ENCODE measurements around the gene SMIM7.
"Not testable (repeated sequence)": the region's sequence is repeated elsewhere in the genome, so short reads cannot be mapped to it uniquely, and the experiment has no call there.

The SMIM7 gene

GRCh38 chr19:16654627-16655026, 5.3 kb downstream of the SMIM7 start:
- no peak for DNase-seq

- no peak for DNase-seq
Observed at GRCh38 chr19:16654140-16654539, 5.8 kb downstream of the SMIM7 start.

GRCh38 chr19:16652854-16653253, 7.1 kb downstream of the SMIM7 start:
- DNase-seq = no peak

GRCh38 chr19:16651421-16652188, 8.3 kb downstream of the SMIM7 start:
- not testable (repeated sequence) for DNase-seq

GRCh38 chr19:16650821-16651220, 9.1 kb downstream of the SMIM7 start:
- DNase-seq = no peak

GRCh38 chr19:16649734-16650133, 10.2 kb downstream of the SMIM7 start:
- no peak for DNase-seq

GRCh38 chr19:16645140-16645539, 14.8 kb downstream of the SMIM7 start:
- no peak for DNase-seq

GRCh38 chr19:16641695-16642094, 18.2 kb downstream of the SMIM7 start:
- DNase-seq = no peak

- no peak for DNase-seq
Observed at GRCh38 chr19:16640951-16641350, 19.0 kb downstream of the SMIM7 start.

- no peak for DNase-seq
Observed at GRCh38 chr19:16638666-16639065, 21.3 kb downstream of the SMIM7 start.

- no peak for DNase-seq
Observed at GRCh38 chr19:16637535-16637934, 22.4 kb downstream of the SMIM7 start.

- DNase-seq = no peak
Observed at GRCh38 chr19:16631465-16631864, 28.5 kb downstream of the SMIM7 start.

- peak; percentile 57 for DNase-seq
Observed at GRCh38 chr19:16628984-16629691, 30.8 kb downstream of the SMIM7 start.

- DNase-seq = peak; percentile 94
Observed at GRCh38 chr19:16628183-16628983, 31.6 kb downstream of the SMIM7 start, which contains the start of gene MED26. Gene MED26, minus strand, starts transcription at chr19:16628204. Its CDS starts 261 bp downstream, at chr19:16627943.

GRCh38 chr19:16627928-16628182, 32.1 kb downstream of the SMIM7 start:
- no peak for DNase-seq

GRCh38 chr19:16627193-16627927, 32.6 kb downstream of the SMIM7 start:
- no peak for DNase-seq

GRCh38 chr19:16626796-16627192, 33.1 kb downstream of the SMIM7 start:
- no peak for DNase-seq

GRCh38 chr19:16625163-16625958, 34.6 kb downstream of the SMIM7 start:
- DNase-seq = no peak

GRCh38 chr19:16624236-16624635, 35.7 kb downstream of the SMIM7 start:
- DNase-seq = no peak

GRCh38 chr19:16623576-16623975, 36.4 kb downstream of the SMIM7 start:
- DNase-seq = no peak

GRCh38 chr19:16623066-16623465, 36.9 kb downstream of the SMIM7 start:
- DNase-seq = no peak
